Measurements from ENCODE around the gene RAET1L.
"Not testable (repeated sequence)": the region's sequence is repeated elsewhere in the genome, so short reads cannot be mapped to it uniquely, and the experiment has no call there.

The RAET1L gene

DNA sequence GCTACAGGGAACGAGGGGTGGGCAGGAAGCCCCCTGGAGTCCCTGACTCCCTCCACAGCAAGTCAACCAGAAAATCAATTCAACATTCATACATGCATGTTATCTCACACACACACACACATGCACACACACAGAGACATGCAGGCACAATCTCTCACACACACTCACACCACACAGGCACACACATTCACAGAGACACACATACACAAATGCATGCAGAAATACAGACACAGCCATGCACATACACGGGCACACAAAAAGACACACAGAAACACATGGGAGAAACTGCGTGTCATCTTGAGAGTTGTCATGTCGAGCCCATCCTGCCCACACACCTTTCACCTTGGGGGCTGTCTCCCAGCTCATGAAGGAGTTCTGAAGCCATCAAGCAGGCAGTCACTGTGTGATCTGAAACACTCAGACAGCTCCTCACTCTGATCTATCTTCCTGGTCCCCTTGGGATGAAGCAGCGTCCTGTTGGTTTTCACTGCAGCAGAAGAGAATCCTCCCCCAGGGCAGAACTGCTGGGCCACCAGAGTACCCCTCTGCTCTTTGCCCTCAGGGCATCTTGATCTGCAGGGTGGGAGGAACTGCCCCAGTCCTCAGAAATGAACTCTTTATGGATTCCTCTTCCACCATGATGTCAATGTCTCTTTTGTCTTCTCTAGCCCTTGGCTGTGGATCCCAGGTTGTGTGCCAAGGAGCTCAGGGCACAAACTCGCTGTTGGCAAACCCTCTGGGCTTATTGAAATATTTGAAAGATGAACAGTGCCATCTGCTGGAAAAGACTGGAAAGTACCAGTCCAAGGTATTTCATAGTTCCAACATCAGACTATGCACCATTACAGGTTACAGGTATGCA, 8.8 kb downstream of the RAET1L start:
- H3K4me3 ChIP-seq (ENCODE audit: control insufficient read depth, low read depth, low read length), result no peak overlapping the region
- peak; percentile 66 for DNase-seq (ENCODE audit: low read depth)
- TF ChIP-seq, protein P1, sequence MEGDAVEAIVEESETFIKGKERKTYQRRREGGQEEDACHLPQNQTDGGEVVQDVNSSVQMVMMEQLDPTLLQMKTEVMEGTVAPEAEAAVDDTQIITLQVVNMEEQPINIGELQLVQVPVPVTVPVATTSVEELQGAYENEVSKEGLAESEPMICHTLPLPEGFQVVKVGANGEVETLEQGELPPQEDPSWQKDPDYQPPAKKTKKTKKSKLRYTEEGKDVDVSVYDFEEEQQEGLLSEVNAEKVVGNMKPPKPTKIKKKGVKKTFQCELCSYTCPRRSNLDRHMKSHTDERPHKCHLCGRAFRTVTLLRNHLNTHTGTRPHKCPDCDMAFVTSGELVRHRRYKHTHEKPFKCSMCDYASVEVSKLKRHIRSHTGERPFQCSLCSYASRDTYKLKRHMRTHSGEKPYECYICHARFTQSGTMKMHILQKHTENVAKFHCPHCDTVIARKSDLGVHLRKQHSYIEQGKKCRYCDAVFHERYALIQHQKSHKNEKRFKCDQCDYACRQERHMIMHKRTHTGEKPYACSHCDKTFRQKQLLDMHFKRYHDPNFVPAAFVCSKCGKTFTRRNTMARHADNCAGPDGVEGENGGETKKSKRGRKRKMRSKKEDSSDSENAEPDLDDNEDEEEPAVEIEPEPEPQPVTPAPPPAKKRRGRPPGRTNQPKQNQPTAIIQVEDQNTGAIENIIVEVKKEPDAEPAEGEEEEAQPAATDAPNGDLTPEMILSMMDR (conservative IDR thresholded peaks at IDR 0.05; ENCODE audit: control insufficient read depth, insufficient read depth, low read depth, low read length), result peak; percentile 49

DNA sequence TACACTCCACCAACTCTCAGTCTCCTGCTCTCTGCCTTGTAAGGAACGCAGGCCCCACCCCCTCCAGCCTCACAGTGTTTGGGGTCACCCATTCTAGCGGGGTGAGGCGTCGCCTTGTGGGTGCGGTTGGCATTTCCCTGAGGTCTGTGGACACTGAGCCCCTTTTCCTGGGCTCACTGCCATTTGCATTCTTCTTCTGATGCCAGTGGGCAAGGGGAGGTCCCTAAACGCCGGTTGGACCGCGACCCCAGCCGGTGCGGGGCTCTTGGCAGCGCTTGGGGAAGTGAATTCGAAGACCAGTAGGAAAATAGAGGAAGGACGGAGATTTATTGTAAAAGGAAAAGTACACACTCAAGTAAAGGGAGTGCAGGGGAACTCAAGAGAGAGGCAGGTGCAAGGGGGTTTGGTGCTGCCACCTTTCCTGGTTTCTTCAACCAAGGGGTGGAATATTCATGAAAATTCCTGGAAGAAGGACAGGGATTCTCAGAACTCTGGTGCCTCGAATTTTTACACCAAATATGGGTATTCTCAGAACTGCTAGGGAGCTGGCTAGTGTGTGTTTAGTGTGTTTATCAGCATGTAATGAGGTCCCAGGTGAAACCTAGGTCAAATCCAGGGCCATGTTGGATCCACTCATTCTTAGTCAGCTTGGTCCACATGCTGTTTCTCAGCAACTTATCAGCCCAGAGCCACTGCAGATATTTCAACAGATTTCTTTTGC, 9.9 kb downstream of the RAET1L start:
- H3K4me3 ChIP-seq (ENCODE audit: control insufficient read depth, low read depth, low read length); DNase-seq (ENCODE audit: low read depth): not testable (repeated sequence)

DNA sequence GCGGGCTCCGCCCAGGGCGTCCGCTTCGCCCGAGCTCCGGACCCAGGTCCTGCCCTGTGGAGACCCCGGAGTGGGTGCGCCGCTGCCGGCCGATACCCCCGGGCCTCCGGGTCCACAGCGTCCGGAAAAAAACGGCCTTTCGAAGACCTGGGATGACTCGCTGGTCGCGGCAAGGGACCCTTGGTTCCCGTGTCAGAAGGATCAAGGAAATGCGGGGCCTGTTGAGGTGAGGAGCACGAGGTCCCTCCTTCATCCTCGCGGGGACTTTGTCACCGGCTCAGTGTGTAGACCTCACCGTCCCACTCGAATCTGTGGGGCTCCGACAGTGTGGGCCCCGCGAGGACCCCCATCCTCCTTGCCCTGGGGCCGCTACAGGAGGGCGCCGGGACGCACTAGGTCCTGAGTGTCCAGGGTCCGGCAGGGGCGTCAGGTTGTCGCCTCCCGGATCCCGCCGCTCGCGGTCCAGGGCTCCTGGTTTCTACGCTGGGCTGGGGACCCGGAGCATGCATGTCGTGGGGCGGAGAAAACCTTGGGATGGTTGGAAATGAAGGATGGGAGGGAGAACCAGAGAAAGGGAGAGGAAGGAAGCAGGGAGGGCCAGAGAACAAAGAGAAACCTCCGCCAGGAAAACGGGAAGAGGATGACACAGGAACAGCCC, 10.6 kb downstream of the RAET1L start:
- DNase-seq (ENCODE audit: low read depth); H3K4me3 ChIP-seq (ENCODE audit: control insufficient read depth, low read depth, low read length): not testable (repeated sequence)

DNA sequence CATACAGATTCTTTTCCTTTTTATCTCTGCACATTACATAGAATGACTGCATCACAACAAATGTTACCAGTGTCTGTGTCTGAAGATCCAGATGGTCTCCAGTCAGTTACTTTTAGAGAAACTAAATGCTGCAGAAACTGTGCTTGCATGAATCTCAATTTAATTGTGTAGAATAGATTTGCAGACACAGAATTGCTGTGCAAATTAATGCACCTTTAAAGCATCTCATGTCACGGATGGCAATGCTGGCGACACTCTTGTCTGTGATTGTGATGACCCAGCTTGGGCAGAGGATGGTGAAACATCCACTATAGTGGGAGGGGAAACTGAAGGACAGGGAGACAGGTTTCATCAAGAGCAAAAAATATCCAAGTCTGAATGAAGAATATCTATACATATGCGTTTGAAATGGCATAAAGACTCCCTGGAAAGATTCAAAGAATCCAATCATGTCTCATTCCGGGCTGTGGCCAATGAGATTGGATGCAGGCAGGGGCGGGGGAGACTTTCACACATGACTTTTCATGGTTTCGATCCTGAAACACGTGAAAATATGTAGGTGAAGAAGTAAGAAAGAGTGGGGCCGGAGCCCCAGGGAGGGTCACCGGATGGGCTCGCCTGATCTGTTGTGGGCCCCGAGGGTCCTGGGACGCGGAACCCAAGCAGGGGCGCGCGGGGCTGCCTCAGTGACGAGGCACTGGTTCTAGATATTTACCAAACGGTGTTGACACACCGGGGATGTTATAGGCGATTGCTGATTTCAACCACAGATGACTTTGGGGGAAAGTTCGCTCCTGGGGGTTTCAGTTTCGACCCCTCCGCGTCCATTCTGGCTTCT, 11.3 kb downstream of the RAET1L start:
- DNase-seq (ENCODE audit: low read depth); H3K4me3 ChIP-seq (ENCODE audit: control insufficient read depth, low read depth, low read length): not testable (repeated sequence)

DNA sequence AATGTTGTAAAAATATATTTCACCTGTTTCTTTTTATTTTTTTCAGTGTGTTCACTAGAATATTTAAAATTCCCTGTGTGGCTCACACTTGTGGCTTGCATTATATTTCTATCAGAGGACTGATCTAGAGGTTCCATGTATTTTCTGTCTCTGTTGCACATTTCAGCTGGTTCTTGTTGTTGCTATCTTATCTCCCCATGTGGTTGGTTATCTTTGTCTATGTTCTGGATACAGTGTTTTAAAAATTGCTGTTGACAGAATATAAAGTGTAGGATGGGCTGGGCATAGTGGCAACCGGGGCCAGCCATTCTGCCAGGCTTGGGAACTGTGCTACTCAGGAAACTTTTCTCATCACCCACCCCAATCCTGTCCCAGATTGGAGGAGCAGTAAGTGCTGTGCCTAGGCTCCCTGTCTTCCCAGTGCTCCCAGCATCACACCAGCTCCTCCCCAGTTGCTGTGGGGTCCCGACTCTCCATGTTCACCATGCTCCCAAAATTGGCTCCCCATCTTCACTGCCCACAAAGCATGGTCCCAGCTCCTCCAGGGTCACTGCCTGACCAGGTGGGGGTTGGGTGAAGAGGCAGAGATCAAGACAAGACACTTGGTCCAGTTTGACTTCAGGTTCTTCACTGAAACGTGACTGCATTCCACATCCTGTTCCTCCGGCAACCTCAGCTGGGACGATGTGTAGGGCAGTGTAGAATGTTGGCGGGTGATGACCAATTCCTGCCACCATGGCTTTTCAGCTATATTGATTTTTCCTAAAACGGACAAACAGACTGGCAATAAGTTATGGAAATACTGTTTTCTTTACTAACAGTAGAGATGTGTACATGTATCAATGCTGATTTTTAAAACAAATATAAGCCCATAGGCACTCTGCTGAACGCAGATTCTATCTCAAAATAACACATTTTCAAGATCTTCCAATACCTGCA, 12.2 kb downstream of the RAET1L start:
- H3K4me3 ChIP-seq (ENCODE audit: control insufficient read depth, low read depth, low read length); DNase-seq (ENCODE audit: low read depth): not testable (repeated sequence)

DNA sequence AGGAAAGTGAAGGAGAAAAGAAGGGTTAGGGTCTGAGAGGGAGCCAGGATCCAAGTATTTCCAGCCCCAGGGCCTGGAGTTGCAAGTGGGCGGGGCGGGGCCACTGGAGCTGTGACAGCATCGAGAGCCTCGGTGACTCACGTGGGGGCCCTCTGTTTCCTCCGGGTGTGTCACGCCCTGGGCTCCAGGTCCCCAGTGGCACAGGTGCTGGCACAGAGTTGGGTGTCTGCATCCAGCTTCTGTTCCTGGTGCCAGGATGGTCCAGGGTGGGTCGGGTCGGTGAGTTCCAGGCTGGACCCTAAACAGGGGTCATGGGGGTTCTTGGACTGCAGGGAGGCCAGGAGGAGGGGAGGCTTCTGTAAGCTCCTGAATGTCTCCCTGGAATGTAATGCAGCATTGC, 16.7 kb downstream of the RAET1L start:
- TF ChIP-seq, protein P1 (conservative IDR thresholded peaks at IDR 0.05; ENCODE audit: control insufficient read depth, insufficient read depth, low read depth, low read length), result no peak
- no peak for DNase-seq (ENCODE audit: low read depth)
- H3K4me3 ChIP-seq (ENCODE audit: control insufficient read depth, low read depth, low read length), result no peak overlapping the region

DNA sequence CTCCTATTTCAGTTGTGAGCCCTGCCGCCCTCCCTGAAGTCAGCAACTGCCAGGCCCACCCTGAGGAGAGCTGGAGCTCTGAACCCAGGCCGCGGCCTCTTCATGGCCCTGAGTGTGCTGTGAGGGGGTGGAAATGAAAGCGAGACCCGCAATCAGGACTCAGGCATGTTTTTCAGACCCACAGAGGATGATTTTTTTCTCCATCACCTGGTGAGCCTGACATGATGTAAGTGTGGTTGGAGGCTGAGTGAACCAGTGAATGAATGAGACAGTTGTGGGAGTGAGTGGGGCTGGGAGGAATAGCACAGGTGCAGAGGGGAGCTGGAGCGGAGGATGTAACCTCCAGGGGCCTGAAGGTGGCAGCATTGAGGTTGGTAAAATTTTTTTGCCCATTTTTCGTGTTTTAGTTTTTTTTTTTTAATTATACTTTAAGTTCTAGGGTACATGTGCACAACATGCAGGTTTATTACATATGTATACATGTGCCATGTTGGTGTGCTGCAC, 18.3 kb downstream of the RAET1L start:
- peak; percentile 15 for DNase-seq (ENCODE audit: low read depth)
- no peak overlapping the region for H3K4me3 ChIP-seq (ENCODE audit: control insufficient read depth, low read depth, low read length)
- TF ChIP-seq, protein P1 (conservative IDR thresholded peaks at IDR 0.05; ENCODE audit: control insufficient read depth, insufficient read depth, low read depth, low read length), result peak; percentile 57
